SK-N-SH (cell line): ENCODE measurements around the gene ABCB10. TPM values are rescaled to one million over a fixed set of nuclear protein-coding genes. Genes with fewer than 3 reads are reported as not detected.

Experiments
- CTCF ChIA-PET: fragments of 300-600, 350-600 bp; formaldehyde crosslinking; extraction: SDS; loops from one replicate; lab custom pipeline; 2021; lab: Yijun Ruan, JAX
- POLR2A ChIA-PET: fragments of 350-600 bp; sonication (Branson Sonifier 250); formaldehyde crosslinking; extraction: SDS; loops from one replicate; lab custom pipeline; 2020; ENCODE audit warnings: antibody characterized with exemption, inconsistent platforms; lab: Yijun Ruan, JAX
- DNase-seq: peaks from one replicate; pipeline ENCODE4 v3.0.0; 2012
- H2AFZ ChIP-seq: fragments of 200-600 bp; sonication (generic); 2 replicates; pipeline ENCODE4 v1.8.1; 2016; ENCODE audit warnings: antibody characterized with exemption, mild to moderate bottlenecking, low read depth
- H3F3A ChIP-seq: fragments of 200-600 bp; sonication (generic); replicated peaks from 2 replicates; pipeline ENCODE3; 2016; ENCODE audit warnings: antibody characterized with exemption, mild to moderate bottlenecking; ENCODE audit not compliant: insufficient read depth
- H3K27ac ChIP-seq, 2 experiments: fragments of 200-500 bp in 1 of 2; fragments of 200-600 bp in 1 of 2; sonication (Bioruptor generic) in 1 of 2; sonication (generic), shearing (Covaris generic) in 1 of 2; 2 replicates each; pipeline versions ENCODE4 v1.5.1 to v1.6.1; 2014 to 2016; ENCODE audit warnings: low read depth in 2 of 2, inconsistent platforms in 1 of 2, low read length in 1 of 2, mild to moderate bottlenecking in 1 of 2, mixed read lengths in 1 of 2
- H3K27me3 ChIP-seq: fragments of 200-600 bp; sonication (generic), shearing (Covaris generic); 2 replicates; pipeline ENCODE4 v1.6.1; 2016; ENCODE audit warnings: mixed run types; ENCODE audit not compliant: insufficient read depth
- H3K36me3 ChIP-seq, 2 experiments: fragments of 200-500 bp in 1 of 2; fragments of 200-600 bp in 1 of 2; sonication (Bioruptor generic) in 1 of 2; sonication (generic) in 1 of 2; replicated peaks in 1 of 2; 2 replicates each; pipeline versions ENCODE3 to v1.5.1; 2014 to 2016; ENCODE audit warnings: low read length in 1 of 2, mild to moderate bottlenecking in 1 of 2; ENCODE audit not compliant: insufficient read depth in 2 of 2, control insufficient read depth in 1 of 2
- H3K4me1 ChIP-seq, 2 experiments: fragments of 200-500 bp in 1 of 2; fragments of 200-600 bp in 1 of 2; sonication (Bioruptor generic) in 1 of 2; sonication (generic), shearing (Covaris generic) in 1 of 2; 2 replicates each; pipeline versions ENCODE4 v1.5.1 to v1.6.1; 2014 to 2016; ENCODE audit warnings: low read depth in 1 of 2, low read length in 1 of 2, mixed run types in 1 of 2; ENCODE audit not compliant: insufficient read depth in 2 of 2, control insufficient read depth in 1 of 2
- H3K4me2 ChIP-seq: fragments of 200-600 bp; sonication (generic), shearing (Covaris generic); 2 replicates; pipeline ENCODE4 v1.6.1; 2017; ENCODE audit warnings: mixed run types
- H3K4me3 ChIP-seq, 2 experiments: fragments of 200-500 bp in 1 of 2; fragments of 200-600 bp in 1 of 2; sonication (Bioruptor generic) in 1 of 2; sonication (generic), shearing (Covaris generic) in 1 of 2; 2 replicates each; pipeline versions ENCODE4 v1.5.1 to v1.8.1; 2014 to 2016; ENCODE audit warnings: low read depth in 2 of 2, inconsistent platforms in 1 of 2, low read length in 1 of 2, mild to moderate bottlenecking in 1 of 2, mixed read lengths in 1 of 2, moderate library complexity in 1 of 2
- H3K79me2 ChIP-seq: fragments of 200-600 bp; sonication (generic); 2 replicates; pipeline ENCODE4 v1.8.1; 2017; ENCODE audit warnings: mild to moderate bottlenecking; ENCODE audit not compliant: insufficient read depth
- H3K9ac ChIP-seq: fragments of 200-600 bp; sonication (generic); 2 replicates; pipeline ENCODE4 v1.6.1; 2017; ENCODE audit warnings: mixed run types
- H3K9me2 ChIP-seq: fragments of 200-600 bp; sonication (generic); 2 replicates; pipeline ENCODE4 v1.6.1; 2017; ENCODE audit warnings: mixed run types
- H3K9me3 ChIP-seq: fragments of 200-600 bp; sonication (generic); 2 replicates; pipeline ENCODE4 v1.6.1; 2017; ENCODE audit warnings: mixed run types, mild to moderate bottlenecking, moderate library complexity
- H4K20me1 ChIP-seq: fragments of 200-600 bp; sonication (generic); 2 replicates; pipeline ENCODE4 v1.6.1; 2017; ENCODE audit warnings: mild to moderate bottlenecking, mixed run types; ENCODE audit not compliant: insufficient read depth
- FOSL2 ChIP-seq: IDR thresholded peaks from 2 replicates; pipeline ENCODE4 v1.4.0; 2012; ENCODE audit warnings: low read depth, mild to moderate bottlenecking, moderate library complexity, borderline replicate concordance
- FOXJ3 ChIP-seq: sonication (generic); formaldehyde crosslinking; IDR thresholded peaks from 2 replicates; pipeline ENCODE4 v1.5.1; 2020; ENCODE audit warnings: mild to moderate bottlenecking, missing genetic modification reagents
- GATA2 ChIP-seq: sonication (generic); formaldehyde crosslinking; IDR thresholded peaks from 2 replicates; pipeline ENCODE4 v1.5.0; 2020; ENCODE audit warnings: mild to moderate bottlenecking, missing genetic modification reagents
- JUND ChIP-seq: IDR thresholded peaks from 2 replicates; pipeline ENCODE4 v1.4.0; 2012
- MEF2A ChIP-seq: IDR thresholded peaks from 2 replicates; pipeline ENCODE4 v1.4.0; 2012; ENCODE audit warnings: low read depth, borderline replicate concordance
- NFIC ChIP-seq: IDR thresholded peaks from 2 replicates; pipeline ENCODE4 v1.4.0; 2012; ENCODE audit warnings: borderline replicate concordance
- NRF1 ChIP-seq: IDR thresholded peaks from 2 replicates; pipeline ENCODE4 v1.6.1; 2012; ENCODE audit warnings: low read depth, mild to moderate bottlenecking, low read length
- POLR2AphosphoS5 ChIP-seq: IDR thresholded peaks from 2 replicates; pipeline ENCODE4 v1.6.1; 2012; ENCODE audit warnings: low read depth, low read length
- RCOR1 ChIP-seq: fragments of 150-350 bp; IDR thresholded peaks from 2 replicates; pipeline ENCODE4 v1.6.1; 2017; ENCODE audit warnings: antibody characterized with exemption, low read length
- RFX5 ChIP-seq: IDR thresholded peaks from 2 replicates; pipeline ENCODE4 v1.6.1; 2012; ENCODE audit warnings: mild to moderate bottlenecking, improper control_type of control experiment, low read length
- RXRA ChIP-seq: IDR thresholded peaks from 2 replicates; pipeline ENCODE4 v1.4.0; 2012; ENCODE audit warnings: low read depth, mild to moderate bottlenecking, borderline replicate concordance
- SIN3A ChIP-seq: IDR thresholded peaks from 2 replicates; pipeline ENCODE4 v1.6.1; 2012; ENCODE audit warnings: low read depth, mild to moderate bottlenecking, low read length, moderate library complexity, borderline replicate concordance
- SMC3 ChIP-seq: IDR thresholded peaks from 2 replicates; pipeline ENCODE4 v1.6.1; 2012; ENCODE audit warnings: low read depth, low read length, improper control_type of control experiment
- TAF1 ChIP-seq: IDR thresholded peaks from 2 replicates; pipeline ENCODE4 v1.6.1; 2012; ENCODE audit warnings: low read depth, mild to moderate bottlenecking, low read length, moderate library complexity, borderline replicate concordance
- TEAD4 ChIP-seq: IDR thresholded peaks from 2 replicates; pipeline ENCODE4 v1.4.0; 2012; ENCODE audit warnings: mild to moderate bottlenecking, borderline replicate concordance; ENCODE audit not compliant: insufficient read depth
- YY1 ChIP-seq: IDR thresholded peaks from 2 replicates; pipeline ENCODE4 v1.4.0; 2012; ENCODE audit warnings: low read depth, mild to moderate bottlenecking
- WGBS: methylation state at CpG from one replicate; pipeline ENCODE4 v1.1.6; 2017; ENCODE audit warnings: low lambda C conversion rate; 5-methylcytosine and 5-hydroxymethylcytosine counted together
- polyA plus RNA-seq, 3 experiments: library from polyadenylated mRNA; depleted of rRNA; stranded (reverse); fragments of >200 nt; gene quantifications; 2 replicates each; pipeline ENCODE4 v1.2.3, GENCODE V29; 2012
- TF ChIP-seq, protein P1 (sequence below): IDR thresholded peaks from 2 replicates; pipeline ENCODE4 v1.4.0; 2012; ENCODE audit warnings: low read depth, borderline replicate concordance
- TF ChIP-seq, protein P2 (sequence below): IDR thresholded peaks from 2 replicates; pipeline ENCODE4 v1.4.0; 2012; ENCODE audit warnings: low read depth, borderline replicate concordance
- TF ChIP-seq, protein P3 (sequence below): fragments of 150-350 bp; IDR thresholded peaks from 2 replicates; pipeline ENCODE4 v1.6.1; 2017; ENCODE audit warnings: antibody characterized with exemption, low read length, low read depth, borderline replicate concordance
- TF ChIP-seq, protein P4 (sequence below): IDR thresholded peaks from 2 replicates; pipeline ENCODE4 v1.4.0; 2012; ENCODE audit warnings: low read depth
- TF ChIP-seq, protein P5 (sequence below): IDR thresholded peaks from 2 replicates; pipeline ENCODE4 v1.6.1; 2012; ENCODE audit warnings: mild to moderate bottlenecking, low read depth, low read length, moderate library complexity

Gene ABCB10
- polyA plus RNA-seq, 1 of the 3 experiments (the other 2 are of a cell fraction), result 5.7 TPM

DNA sequence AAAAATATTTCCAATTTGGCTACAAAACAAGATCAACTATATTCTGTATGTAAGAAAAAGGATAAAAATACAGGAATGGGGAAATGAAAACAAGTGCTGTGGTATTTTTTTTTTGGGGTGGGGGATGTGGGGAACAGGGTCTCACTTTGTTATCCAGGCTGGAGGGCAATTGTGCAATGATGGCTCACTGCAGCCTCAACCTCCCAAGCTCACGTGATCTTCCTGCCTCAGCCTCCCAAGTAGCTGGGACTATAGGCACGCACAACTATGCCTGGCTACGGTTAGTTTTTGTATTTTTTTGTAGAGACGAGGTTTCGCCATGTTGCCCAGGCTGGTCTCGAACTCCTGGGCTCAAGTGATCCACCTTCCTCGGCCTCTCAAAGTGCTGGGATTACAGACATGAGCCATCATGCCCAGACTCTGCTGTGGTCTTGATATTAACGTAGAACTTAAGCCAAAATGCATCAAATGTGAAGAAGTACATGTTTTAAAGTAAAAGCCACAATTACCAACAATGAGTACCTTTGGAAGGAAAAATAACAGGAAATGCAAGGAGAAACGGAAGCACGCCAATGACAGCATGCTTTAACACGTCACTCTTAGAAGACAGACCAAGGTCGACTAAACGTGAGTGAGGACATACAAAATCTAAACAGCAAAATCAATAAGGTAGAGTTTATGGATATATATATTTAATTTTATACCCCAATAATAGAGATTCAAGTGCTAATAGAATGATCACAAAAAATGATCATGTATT is 8.8 kb upstream of the ABCB10 start:
- Histone ChIP-seq H3K9ac (no peak overlapping the region), H3K36me3 (no peaks in the 10 kb centered on the region), H3F3A (no peaks in the 10 kb centered on the region), H3K9me3 (no peaks in the 10 kb centered on the region), H3K4me2 (no peak overlapping the region), H2AFZ (no peak overlapping the region), H3K27me3 (no peaks in the 10 kb centered on the region), H3K9me2 (no peaks in the 10 kb centered on the region), H3K4me1 (no peaks in the 10 kb centered on the region), H4K20me1 (no peaks in the 10 kb centered on the region), H3K79me2 (no peaks in the 10 kb centered on the region), H3K4me3 (no peak overlapping the region)
- WGBS, result 83% methylated on average over 13 of the region's 13 CpGs
- CTCF ChIA-PET, result interaction anchor here (1.1 to 2.0 kb wide), 2 partner anchors 8 to 48 kb away, joined by 3 to 6 read pairs; partner anchors contain the start of gene ABCB10
- POLR2A ChIA-PET, result no interaction called here
- no peak for DNase-seq
- TF ChIP-seq NFIC (no peak), FOSL2 (no peak), GATA2 (CRISPR knock-in tag) (no peak), TAF1 (no peak), TEAD4 (no peak), NRF1 (no peak), SMC3 (no peak), YY1 (no peak), MEF2A (no peak), JUND (no peak), FOXJ3 (CRISPR knock-in tag) (no peak), POLR2AphosphoS5 (no peak)
- TF ChIP-seq, protein P1, sequence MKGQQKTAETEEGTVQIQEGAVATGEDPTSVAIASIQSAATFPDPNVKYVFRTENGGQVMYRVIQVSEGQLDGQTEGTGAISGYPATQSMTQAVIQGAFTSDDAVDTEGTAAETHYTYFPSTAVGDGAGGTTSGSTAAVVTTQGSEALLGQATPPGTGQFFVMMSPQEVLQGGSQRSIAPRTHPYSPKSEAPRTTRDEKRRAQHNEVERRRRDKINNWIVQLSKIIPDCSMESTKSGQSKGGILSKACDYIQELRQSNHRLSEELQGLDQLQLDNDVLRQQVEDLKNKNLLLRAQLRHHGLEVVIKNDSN, result no peak
- TF ChIP-seq, protein P2, sequence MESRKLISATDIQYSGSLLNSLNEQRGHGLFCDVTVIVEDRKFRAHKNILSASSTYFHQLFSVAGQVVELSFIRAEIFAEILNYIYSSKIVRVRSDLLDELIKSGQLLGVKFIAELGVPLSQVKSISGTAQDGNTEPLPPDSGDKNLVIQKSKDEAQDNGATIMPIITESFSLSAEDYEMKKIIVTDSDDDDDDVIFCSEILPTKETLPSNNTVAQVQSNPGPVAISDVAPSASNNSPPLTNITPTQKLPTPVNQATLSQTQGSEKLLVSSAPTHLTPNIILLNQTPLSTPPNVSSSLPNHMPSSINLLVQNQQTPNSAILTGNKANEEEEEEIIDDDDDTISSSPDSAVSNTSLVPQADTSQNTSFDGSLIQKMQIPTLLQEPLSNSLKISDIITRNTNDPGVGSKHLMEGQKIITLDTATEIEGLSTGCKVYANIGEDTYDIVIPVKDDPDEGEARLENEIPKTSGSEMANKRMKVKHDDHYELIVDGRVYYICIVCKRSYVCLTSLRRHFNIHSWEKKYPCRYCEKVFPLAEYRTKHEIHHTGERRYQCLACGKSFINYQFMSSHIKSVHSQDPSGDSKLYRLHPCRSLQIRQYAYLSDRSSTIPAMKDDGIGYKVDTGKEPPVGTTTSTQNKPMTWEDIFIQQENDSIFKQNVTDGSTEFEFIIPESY, result no peak
- TF ChIP-seq, all 33 proteins: peak for 0
- H3K27ac ChIP-seq, result no peak overlapping the region

DNA sequence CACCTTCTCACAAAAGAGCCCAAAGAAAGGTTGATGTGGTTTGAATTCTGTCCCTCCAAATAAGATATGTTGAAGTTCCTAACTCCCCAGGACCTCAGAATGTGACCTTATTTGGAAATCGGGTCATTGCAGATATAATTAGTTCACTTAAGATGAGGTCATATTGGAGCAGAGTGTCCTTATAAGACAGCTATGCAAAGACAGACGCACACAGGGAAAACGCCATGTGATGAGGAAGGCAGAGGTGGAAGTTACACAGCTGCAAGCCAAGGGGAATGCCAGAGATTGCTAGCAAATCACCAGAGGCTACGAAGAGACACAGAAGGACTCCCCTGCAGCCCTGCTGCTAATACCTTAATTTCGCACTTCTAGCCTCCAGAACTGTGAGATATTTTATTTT is 5.2 kb upstream of the ABCB10 start:
- ChIA-PET CTCF (interaction anchor here (1.0 to 1.7 kb wide), 2 partner anchors 33 to 60 kb away, joined by 3 to 6 read pairs; no protein-coding TSS in a partner anchor), POLR2A (no interaction called here)

More for the DNA sequence above, 5.2 kb upstream of the ABCB10 start:
- no peak overlapping the region for H2AFZ ChIP-seq
- TF ChIP-seq NFIC (no peak), RCOR1 (no peak), SIN3A (no peak), RXRA (no peak), RFX5 (no peak)
- TF ChIP-seq, protein P3, sequence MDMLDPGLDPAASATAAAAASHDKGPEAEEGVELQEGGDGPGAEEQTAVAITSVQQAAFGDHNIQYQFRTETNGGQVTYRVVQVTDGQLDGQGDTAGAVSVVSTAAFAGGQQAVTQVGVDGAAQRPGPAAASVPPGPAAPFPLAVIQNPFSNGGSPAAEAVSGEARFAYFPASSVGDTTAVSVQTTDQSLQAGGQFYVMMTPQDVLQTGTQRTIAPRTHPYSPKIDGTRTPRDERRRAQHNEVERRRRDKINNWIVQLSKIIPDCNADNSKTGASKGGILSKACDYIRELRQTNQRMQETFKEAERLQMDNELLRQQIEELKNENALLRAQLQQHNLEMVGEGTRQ, result no peak
- TF ChIP-seq, protein P4, sequence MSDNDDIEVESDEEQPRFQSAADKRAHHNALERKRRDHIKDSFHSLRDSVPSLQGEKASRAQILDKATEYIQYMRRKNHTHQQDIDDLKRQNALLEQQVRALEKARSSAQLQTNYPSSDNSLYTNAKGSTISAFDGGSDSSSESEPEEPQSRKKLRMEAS, result no peak
- TF ChIP-seq, protein P5, sequence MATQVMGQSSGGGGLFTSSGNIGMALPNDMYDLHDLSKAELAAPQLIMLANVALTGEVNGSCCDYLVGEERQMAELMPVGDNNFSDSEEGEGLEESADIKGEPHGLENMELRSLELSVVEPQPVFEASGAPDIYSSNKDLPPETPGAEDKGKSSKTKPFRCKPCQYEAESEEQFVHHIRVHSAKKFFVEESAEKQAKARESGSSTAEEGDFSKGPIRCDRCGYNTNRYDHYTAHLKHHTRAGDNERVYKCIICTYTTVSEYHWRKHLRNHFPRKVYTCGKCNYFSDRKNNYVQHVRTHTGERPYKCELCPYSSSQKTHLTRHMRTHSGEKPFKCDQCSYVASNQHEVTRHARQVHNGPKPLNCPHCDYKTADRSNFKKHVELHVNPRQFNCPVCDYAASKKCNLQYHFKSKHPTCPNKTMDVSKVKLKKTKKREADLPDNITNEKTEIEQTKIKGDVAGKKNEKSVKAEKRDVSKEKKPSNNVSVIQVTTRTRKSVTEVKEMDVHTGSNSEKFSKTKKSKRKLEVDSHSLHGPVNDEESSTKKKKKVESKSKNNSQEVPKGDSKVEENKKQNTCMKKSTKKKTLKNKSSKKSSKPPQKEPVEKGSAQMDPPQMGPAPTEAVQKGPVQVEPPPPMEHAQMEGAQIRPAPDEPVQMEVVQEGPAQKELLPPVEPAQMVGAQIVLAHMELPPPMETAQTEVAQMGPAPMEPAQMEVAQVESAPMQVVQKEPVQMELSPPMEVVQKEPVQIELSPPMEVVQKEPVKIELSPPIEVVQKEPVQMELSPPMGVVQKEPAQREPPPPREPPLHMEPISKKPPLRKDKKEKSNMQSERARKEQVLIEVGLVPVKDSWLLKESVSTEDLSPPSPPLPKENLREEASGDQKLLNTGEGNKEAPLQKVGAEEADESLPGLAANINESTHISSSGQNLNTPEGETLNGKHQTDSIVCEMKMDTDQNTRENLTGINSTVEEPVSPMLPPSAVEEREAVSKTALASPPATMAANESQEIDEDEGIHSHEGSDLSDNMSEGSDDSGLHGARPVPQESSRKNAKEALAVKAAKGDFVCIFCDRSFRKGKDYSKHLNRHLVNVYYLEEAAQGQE, result no peak
- H3K79me2 ChIP-seq, result no peaks in the 10 kb centered on the region
- no peak overlapping the region for H3K27ac ChIP-seq
- no peaks in the 10 kb centered on the region for H3K27me3 ChIP-seq
- no peak overlapping the region for H3K4me2 ChIP-seq
- no peaks in the 10 kb centered on the region for H4K20me1 ChIP-seq
- no peaks in the 10 kb centered on the region for H3K36me3 ChIP-seq
- no peak overlapping the region for H3K4me3 ChIP-seq
- no peaks in the 10 kb centered on the region for H3K9me2 ChIP-seq
- H3F3A ChIP-seq, result no peaks in the 10 kb centered on the region
- WGBS, result 83% methylated on average over 5 of the region's 5 CpGs
- no peaks in the 10 kb centered on the region for H3K9me3 ChIP-seq
- no peak for DNase-seq
- H3K9ac ChIP-seq, result no peak overlapping the region
- no peaks in the 10 kb centered on the region; a peak in 1 of 4 replicates for H3K4me1 ChIP-seq
